Esophagus mucosa (tissue), 1 donor: ENCODE results near the gene MRPS26. TPM values are rescaled to one million over a fixed set of nuclear protein-coding genes. Genes with fewer than 3 reads are reported as not detected.
"Not testable (repeated sequence)": the region's sequence is repeated elsewhere in the genome, so short reads cannot be mapped to it uniquely, and the experiment has no call there.

Experiments used
- ATAC-seq: fragments of 200-7000 bp; cut with Tn5 transposase; one replicate; pipeline ENCODE4 v1.9.1; 2020
- total RNA-seq: library from RNA; stranded (reverse); gene quantifications from one replicate; pipeline ENCODE4 v1.2.4, GENCODE V29; 2023
- donor health status: DM: yes; HTN: yes; CAD: no.

Gene MRPS26
- total RNA-seq, 1 donor from 2014 or later = 36.5 TPM

GRCh38 chr20:3075315-3075714, 29.5 kb downstream of the MRPS26 start:
- ATAC-seq = not testable (repeated sequence)

DNA sequence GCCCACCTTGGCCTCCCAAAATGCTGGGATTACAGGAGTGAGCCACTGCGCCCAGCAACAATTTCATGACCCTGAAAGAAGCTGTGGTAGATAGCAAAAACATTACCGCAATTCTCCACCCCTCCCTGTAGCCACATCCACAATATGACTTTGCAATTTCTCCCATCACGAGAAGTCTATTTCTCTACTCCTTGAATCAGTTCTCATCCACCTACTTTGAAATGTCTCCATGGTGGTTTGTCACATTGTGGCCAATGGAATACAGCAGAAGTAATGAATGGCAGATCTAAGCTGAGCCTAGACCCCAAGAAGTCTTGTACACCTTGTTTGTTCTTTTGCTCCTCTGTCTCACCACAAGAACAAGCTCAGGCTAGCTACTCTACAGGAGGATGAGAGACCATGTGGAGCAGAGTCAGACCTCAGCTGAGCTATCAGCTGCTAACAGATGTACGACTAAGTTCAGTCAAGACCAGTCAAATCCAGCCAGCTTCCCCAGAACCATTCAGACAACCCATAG, 31.8 kb downstream of the MRPS26 start:
- ATAC-seq = no peak

- no peak for ATAC-seq
These were observed 35.1 kb downstream of the MRPS26 start for GRCh38 chr20:3080939-3081388.

DNA sequence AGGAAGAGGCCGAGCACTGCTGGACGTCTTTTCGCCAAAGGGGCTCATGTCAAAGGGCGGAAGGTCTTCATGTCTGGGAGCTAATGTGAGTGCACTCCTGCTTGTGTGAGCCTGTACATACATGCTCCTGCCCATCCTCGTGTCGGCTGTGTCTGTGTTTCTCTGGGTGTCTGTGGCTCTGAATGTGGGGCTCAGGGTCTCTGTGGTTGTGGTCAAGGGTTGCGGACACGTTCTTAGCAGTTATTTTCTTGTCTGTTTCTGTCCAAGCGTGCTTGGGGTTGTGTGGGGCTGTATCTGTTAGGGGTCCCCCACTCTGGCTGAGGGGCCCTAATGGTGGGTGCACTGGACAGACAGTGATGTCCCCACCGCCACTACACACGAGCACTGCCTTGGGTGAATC, 35.8 kb downstream of the MRPS26 start:
- no peak for ATAC-seq

- ATAC-seq = peak; percentile 32
These were observed 36.6 kb downstream of the MRPS26 start for GRCh38 chr20:3082306-3082951.

- ATAC-seq = no peak
These were observed 37.4 kb downstream of the MRPS26 start for GRCh38 chr20:3082955-3083952.

DNA sequence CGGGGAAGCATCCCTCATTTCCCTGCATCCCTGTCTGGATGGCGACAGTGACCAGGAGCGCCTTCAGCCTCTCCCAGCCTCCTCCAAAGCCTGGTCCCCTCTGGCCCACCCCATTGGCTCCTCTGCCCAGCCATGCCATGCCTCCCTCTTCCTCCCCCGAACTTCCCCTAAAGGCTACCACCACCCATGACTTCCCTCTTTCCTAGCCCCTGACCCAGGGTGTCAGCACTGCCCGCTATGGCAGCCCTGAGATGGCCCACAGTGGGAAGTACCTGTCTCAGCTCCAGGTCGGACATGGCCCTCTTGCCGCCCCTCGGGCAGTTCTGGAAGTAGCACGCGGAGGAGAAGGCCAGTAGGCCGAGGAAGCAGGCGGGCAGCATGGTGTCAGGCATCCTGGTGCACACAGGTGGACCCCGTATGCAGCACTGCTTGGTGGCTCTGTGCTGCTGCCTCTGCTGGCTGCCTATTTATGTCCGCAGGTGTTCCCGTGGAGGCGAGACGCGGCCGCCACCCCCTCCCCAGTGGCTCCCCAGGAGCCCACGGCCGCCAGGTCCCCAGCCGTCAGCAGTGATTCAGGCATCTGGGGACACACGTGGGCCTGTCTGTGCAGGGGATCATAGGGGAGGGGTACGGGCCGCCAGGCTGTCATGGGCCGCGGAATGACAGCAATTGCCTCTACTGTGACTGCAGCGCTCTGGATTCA, 38.6 kb downstream of the MRPS26 start, which contains the start of gene AVP:
Gene AVP, minus strand, starts transcription at position 442 of the 703 bp plus-strand sequence. Its CDS starts 50 bp downstream, at position 392.
- ATAC-seq = no peak

DNA sequence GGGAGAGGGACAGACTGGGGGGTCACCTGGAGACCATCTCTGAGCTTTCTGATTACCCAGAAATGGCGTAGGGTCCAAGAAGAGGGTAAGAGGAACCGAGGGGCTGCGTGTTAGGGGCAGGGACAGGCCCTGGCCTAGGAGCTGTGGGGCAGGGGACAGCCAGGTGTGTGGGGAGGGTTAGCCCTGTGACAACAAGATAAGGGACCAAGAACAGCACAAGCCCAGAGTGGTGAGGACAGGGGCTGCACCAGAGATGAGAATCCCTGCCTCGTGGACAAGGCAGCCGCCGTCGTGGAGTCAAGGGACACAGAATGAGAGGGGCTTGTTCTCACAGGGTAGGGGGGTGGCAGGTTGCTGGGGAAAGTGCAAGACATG, 39.1 kb downstream of the MRPS26 start:
- ATAC-seq = no peak

DNA sequence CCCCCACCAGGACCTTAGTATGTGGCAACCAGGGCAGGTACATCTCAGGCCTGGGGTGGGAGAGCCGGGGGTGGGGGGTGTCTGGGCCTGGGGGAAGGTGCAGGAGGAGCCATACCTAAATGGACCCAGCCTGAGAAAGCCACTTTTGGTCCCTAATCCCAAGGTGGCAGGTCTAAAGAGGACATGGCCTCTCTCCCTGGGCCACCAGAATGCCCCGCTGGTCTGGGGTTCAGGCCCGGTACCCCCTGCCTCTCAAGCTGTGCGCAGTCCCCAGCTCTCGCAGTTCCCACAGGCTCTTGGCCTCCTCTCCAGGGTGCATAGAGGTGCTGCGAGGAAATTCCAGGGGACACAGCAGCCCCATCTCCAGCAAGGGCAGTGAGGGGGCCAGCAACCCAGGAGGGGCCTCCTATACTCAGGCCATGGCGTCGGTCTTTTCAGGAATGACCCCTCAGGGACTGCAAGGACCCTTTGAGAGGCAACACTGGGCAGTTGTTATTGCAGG, 39.8 kb downstream of the MRPS26 start:
- ATAC-seq = no peak

GRCh38 chr20:3088031-3088430, 42.2 kb downstream of the MRPS26 start:
- no peak for ATAC-seq

GRCh38 chr20:3090565-3090964, 44.7 kb downstream of the MRPS26 start:
- no peak for ATAC-seq

DNA sequence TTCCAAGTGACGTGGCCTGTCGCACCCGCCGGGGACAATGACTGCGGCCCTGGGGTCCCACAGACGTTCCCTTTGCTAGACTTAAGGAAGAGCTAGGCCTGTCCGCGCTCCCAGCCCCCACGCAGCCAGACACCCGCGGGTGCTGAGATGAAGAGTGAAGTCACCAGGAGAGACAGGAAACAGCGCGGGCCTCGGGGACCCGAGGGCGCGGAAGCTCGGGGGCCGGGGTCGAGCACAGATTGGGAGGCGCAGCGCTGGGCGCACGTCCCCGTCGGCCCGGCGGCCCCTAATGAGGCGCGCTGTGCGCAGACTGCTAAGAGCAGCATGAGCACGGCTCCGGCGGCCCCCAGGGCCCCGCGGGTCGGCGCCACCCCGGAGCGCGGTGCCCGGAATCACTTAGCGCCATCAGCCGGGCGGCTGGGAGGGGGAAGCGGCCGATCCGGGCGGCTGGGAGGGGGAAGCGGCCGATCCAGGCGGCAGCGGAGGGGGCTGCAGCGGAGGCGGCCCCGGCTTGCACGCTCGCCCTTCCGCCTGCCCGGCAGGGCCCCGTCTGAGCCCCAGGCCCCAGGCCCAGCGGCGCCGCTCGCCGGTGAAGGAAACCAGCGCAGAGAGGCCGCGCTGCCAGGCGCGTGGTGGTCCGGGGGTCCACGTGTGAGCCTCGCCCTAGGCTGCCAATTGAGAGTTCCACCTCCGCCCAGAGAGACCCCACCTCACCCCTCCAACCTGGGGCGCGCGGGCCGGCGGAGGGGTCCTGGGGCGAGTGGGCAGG, 46.9 kb downstream of the MRPS26 start:
- ATAC-seq = peak; percentile 25

DNA sequence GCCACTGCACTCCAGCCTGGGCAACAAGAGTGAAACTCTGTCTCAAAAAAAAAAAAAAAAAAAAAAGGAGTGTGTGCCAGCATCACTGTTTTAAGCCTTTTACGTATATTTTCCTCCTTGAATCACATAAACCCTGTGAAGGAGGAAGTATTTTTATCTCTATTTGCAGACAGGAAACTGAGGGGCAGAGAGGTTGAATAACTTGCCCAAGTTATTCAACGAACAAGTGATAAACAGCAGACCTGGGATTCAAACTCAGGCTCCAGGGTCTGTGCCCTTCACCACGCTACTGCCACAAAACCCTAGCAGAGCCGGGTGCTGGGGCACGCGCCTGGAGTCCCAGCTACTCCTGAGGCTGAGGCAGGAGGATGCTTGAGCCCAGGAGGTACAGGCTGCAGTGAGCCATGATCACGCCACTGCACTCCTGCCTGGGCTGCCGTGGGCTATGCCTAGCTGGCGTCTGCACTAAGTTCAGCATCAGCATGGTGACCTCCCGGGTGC, 48.1 kb downstream of the MRPS26 start:
- ATAC-seq = no peak

DNA sequence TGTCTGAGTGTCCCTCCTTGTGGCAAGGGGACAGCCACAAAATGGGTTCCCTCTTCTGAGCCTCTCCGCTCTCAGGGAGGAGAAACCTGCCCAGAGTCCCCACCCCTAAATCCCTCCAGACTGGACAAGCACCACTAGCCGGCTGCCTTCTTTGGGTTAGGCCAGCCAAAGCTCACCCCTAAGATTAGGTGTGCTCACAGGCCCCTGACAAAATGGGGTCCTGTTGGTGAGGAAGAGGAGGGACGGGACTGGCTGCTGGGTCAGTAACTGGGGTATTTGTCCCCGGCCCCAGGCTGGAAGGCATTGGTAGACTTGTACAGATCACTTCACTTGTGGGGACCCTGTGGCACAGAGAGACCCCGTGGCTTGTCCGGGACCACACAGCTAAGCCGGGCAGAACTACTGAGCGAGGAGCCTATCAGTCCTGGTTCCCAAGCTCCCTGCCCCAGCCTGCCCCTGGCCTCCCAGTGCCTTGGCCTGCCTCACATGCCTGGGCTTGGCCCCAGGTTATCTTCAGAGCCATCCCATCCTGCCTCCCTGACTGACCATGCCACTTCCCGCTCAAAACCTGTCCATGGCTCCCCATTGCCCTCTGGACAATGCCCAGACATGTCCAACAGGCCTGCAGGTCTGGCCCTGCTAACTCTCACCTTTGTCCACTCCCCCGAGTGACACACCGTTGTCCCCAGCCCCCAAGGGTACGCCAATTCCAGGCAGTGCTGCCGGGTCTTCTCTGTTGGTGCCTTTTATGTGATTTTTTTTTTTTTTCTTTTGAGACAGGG, 49.2 kb downstream of the MRPS26 start:
- peak; percentile 29 for ATAC-seq

Other genes with a start within 250 kb of the MRPS26 start
- 2.0 TPM for gene CPXM1, start 245.4 kb upstream of the MRPS26 start, total RNA-seq
- not detected for gene C20orf141, start 231.1 kb upstream of the MRPS26 start, total RNA-seq
- gene TMEM239, start 229.7 kb upstream of the MRPS26 start, total RNA-seq = not detected
- gene PCED1A, start 205.4 kb upstream of the MRPS26 start, total RNA-seq = 16.5 TPM
- 23.8 TPM for gene VPS16, start 205.3 kb upstream of the MRPS26 start, total RNA-seq
- gene PTPRA, start 172.6 kb upstream of the MRPS26 start, total RNA-seq = 36.5 TPM
- not detected for gene GNRH2, start 2.4 kb upstream of the MRPS26 start, total RNA-seq
- gene OXT, start 25.6 kb downstream of the MRPS26 start, total RNA-seq = not detected
- gene AVP, start 38.7 kb downstream of the MRPS26 start, total RNA-seq = not detected
- gene FASTKD5, start 113.8 kb downstream of the MRPS26 start, total RNA-seq = 7.6 TPM
- 3.7 TPM for gene UBOX5, start 113.8 kb downstream of the MRPS26 start, total RNA-seq
- 1.3 TPM for gene LZTS3, start 127.5 kb downstream of the MRPS26 start, total RNA-seq
- gene DDRGK1, start 158.6 kb downstream of the MRPS26 start, total RNA-seq = 47.8 TPM
- 60.6 TPM for gene ITPA, start 163.4 kb downstream of the MRPS26 start, total RNA-seq
- 20.0 TPM for gene SLC4A11, start 193.1 kb downstream of the MRPS26 start, total RNA-seq